IMR-90 (cell line): ENCODE results near the gene CWC27. TPM values are rescaled to one million over a fixed set of nuclear protein-coding genes. Genes with fewer than 3 reads are reported as not detected.

Experiments used
- ATAC-seq: fragments of 200-7000 bp; cut with Tn5 transposase; 2 replicates; pipeline ENCODE4 v1.9.1; 2020; ENCODE audit warnings: low read depth, mild to moderate bottlenecking, moderate library complexity
- BruUV-seq: library from RNA; stranded (reverse); fragments of 400-500 nt; replicated peaks from 2 replicates; lab custom pipeline; 2021; lab: Mats Ljungman, UMichigan
- CTCF ChIA-PET: fragments of 300-600 bp; formaldehyde crosslinking; extraction: SDS; loops from one replicate; lab custom pipeline; 2021; ENCODE audit warnings: antibody characterized with exemption; lab: Yijun Ruan, JAX
- POLR2A ChIA-PET: fragments of 300-600 bp; sonication (Branson Sonifier 250); formaldehyde crosslinking; loops from one replicate; lab custom pipeline; 2022; ENCODE audit warnings: antibody characterized with exemption; ENCODE audit not compliant: unreplicated experiment; lab: Charles Lee
- DNase-seq: peaks from one replicate; pipeline ENCODE4 v3.0.0; 2013
- H2AFZ ChIP-seq: replicated peaks from 2 replicates; pipeline ENCODE3; 2013; ENCODE audit warnings: low read length, mild to moderate bottlenecking; ENCODE audit not compliant: poor library complexity
- H2AK5ac ChIP-seq: 2 replicates; pipeline ENCODE4 v1.6.1; 2013; ENCODE audit warnings: low read depth, low read length, inconsistent platforms
- H2AK9ac ChIP-seq: replicated peaks from 2 replicates; pipeline ENCODE3; 2013; ENCODE audit warnings: mild to moderate bottlenecking, low read depth, low read length, moderate library complexity; ENCODE audit not compliant: poor library complexity
- H2BK120ac ChIP-seq: 2 replicates; pipeline ENCODE4 v1.6.1; 2013; ENCODE audit warnings: low read depth, low read length, inconsistent platforms
- H2BK15ac ChIP-seq: 3 replicates; pipeline ENCODE4 v1.6.1; 2013; ENCODE audit warnings: low read depth, low read length, inconsistent platforms
- H2BK20ac ChIP-seq: 2 replicates; pipeline ENCODE4 v1.6.1; 2013; ENCODE audit warnings: low read depth, mild to moderate bottlenecking, inconsistent platforms, low read length, moderate library complexity
- H2BK5ac ChIP-seq: 2 replicates; pipeline ENCODE4 v1.6.1; 2013; ENCODE audit warnings: mild to moderate bottlenecking, low read depth, low read length, inconsistent platforms; ENCODE audit not compliant: poor library complexity, severe bottlenecking
- H3K14ac ChIP-seq: replicated peaks from 2 replicates; pipeline ENCODE4 v1.6.1; 2013; ENCODE audit warnings: low read depth, low read length, inconsistent platforms
- H3K18ac ChIP-seq: 2 replicates; pipeline ENCODE4 v1.6.1; 2013; ENCODE audit warnings: low read depth, low read length, control low read depth
- H3K23ac ChIP-seq: 2 replicates; pipeline ENCODE4 v1.6.1; 2013; ENCODE audit warnings: low read depth, low read length, inconsistent platforms
- H3K27ac ChIP-seq: 2 replicates; pipeline ENCODE4 v1.5.1; 2013; ENCODE audit warnings: mild to moderate bottlenecking, control low read depth, low read length; ENCODE audit not compliant: insufficient read depth
- H3K27me3 ChIP-seq: 2 replicates; pipeline ENCODE4 v1.6.1; 2013; ENCODE audit warnings: low read length; ENCODE audit not compliant: control insufficient read depth, insufficient read depth
- H3K36me3 ChIP-seq: 2 replicates; pipeline ENCODE4 v1.6.1; 2013; ENCODE audit warnings: low read length, mixed read lengths; ENCODE audit not compliant: control insufficient read depth, insufficient read depth
- H3K4ac ChIP-seq: 2 replicates; pipeline ENCODE4 v1.6.1; 2013; ENCODE audit warnings: low read depth, low read length, inconsistent platforms
- H3K4me1 ChIP-seq: 2 replicates; pipeline ENCODE4 v1.6.1; 2013; ENCODE audit warnings: low read length, mixed read lengths; ENCODE audit not compliant: control insufficient read depth, insufficient read depth
- H3K4me2 ChIP-seq: 2 replicates; pipeline ENCODE4 v1.6.1; 2013; ENCODE audit warnings: low read depth, mild to moderate bottlenecking, control low read depth, low read length, moderate library complexity
- H3K4me3 ChIP-seq: 2 replicates; pipeline ENCODE4 v1.5.1; 2013; ENCODE audit warnings: low read depth, mild to moderate bottlenecking, control low read depth, low read length, moderate library complexity; ENCODE audit not compliant: insufficient read depth
- H3K56ac ChIP-seq: 2 replicates; pipeline ENCODE4 v1.6.1; 2013; ENCODE audit warnings: low read length, inconsistent platforms; ENCODE audit not compliant: insufficient read depth; ENCODE audit errors: extremely low read depth
- H3K79me1 ChIP-seq, 2 experiments: 2 replicates each; pipeline ENCODE4 v1.6.1; 2013; ENCODE audit warnings: low read length in 2 of 2, inconsistent platforms in 1 of 2, low read depth in 1 of 2
- H3K9ac ChIP-seq: 2 replicates; pipeline ENCODE4 v1.6.1; 2013; ENCODE audit warnings: low read depth, low read length, control low read depth
- H3K9me1 ChIP-seq: 2 replicates; pipeline ENCODE4 v1.6.1; 2013; ENCODE audit warnings: low read length, inconsistent platforms; ENCODE audit not compliant: insufficient read depth
- H3K9me3 ChIP-seq: 2 replicates; pipeline ENCODE4 v1.6.1; 2013; ENCODE audit warnings: low read length; ENCODE audit not compliant: control insufficient read depth, insufficient read depth
- H4K20me1 ChIP-seq: 2 replicates; pipeline ENCODE4 v1.6.1; 2013; ENCODE audit warnings: low read length, inconsistent platforms; ENCODE audit not compliant: insufficient read depth
- H4K5ac ChIP-seq: 2 replicates; pipeline ENCODE4 v1.6.1; 2013; ENCODE audit warnings: mild to moderate bottlenecking, low read depth, low read length, control low read depth
- H4K8ac ChIP-seq, 2 experiments: 2 replicates each; pipeline ENCODE4 v1.6.1; 2013; ENCODE audit warnings: low read depth in 2 of 2, low read length in 2 of 2, control low read depth in 1 of 2, inconsistent platforms in 1 of 2
- H4K91ac ChIP-seq: 2 replicates; pipeline ENCODE4 v1.6.1; 2013; ENCODE audit warnings: low read depth, low read length, inconsistent platforms; ENCODE audit not compliant: insufficient read depth
- CHD1 ChIP-seq: IDR thresholded peaks from 2 replicates; pipeline ENCODE4 v1.6.1; 2012; ENCODE audit warnings: low read depth, low read length, improper control_type of control experiment
- MAFK ChIP-seq: IDR thresholded peaks from 2 replicates; pipeline ENCODE4 v1.6.1; 2012; ENCODE audit warnings: low read depth, low read length, improper control_type of control experiment
- MAZ ChIP-seq: IDR thresholded peaks from 2 replicates; pipeline ENCODE4 v1.6.1; 2012; ENCODE audit warnings: low read depth, mild to moderate bottlenecking, low read length, improper control_type of control experiment, moderate library complexity, borderline replicate concordance
- RAD21 ChIP-seq: IDR thresholded peaks from 2 replicates; pipeline ENCODE4 v1.6.1; 2012; ENCODE audit warnings: low read length, improper control_type of control experiment
- WGBS, 2 experiments: methylation state at CpG; one replicate each; pipeline versions ENCODE4 v1.1.5 to v1.1.7; 2013; ENCODE audit warnings: missing lambda C conversion rate in 2 of 2; ENCODE audit not compliant: insufficient read length in 1 of 2; ENCODE audit errors: extremely low coverage in 2 of 2; 5-methylcytosine and 5-hydroxymethylcytosine counted together
- dilution Hi-C: fragments of 300-500 bp; cut with HindIII; formaldehyde crosslinking; loops from one replicate; pipeline ENCODE4 v1.14.3; 2018; ENCODE audit warnings: low sequenced_read_pairs; ENCODE audit not compliant: unreplicated experiment
- in situ Hi-C: fragments of 300-500 bp; cut with MboI; formaldehyde crosslinking; loops from 3 replicates; pipeline ENCODE4 v1.14.3; 2019; ENCODE audit warnings: low sequenced_read_pairs, inconsistent platforms, mixed read lengths
- intact Hi-C: fragments of 100-400 bp; cut with micrococcal nuclease; formaldehyde crosslinking; loops from 2 replicates; pipeline ENCODE4 v1.10.0; 2022
- polyA plus RNA-seq, 3 experiments: library from polyadenylated mRNA; depleted of rRNA; stranded (reverse); fragments of >200 nt; gene quantifications; 2 replicates each; pipeline ENCODE4 v1.2.3, GENCODE V29; 2012; ENCODE audit warnings: low replicate concordance in 1 of 3
- total RNA-seq: library from RNA; depleted of rRNA; stranded (reverse); fragments of >200 nt; gene quantifications from 2 replicates; pipeline ENCODE4 v1.2.3, GENCODE V29; 2012

Gene CWC27
- total and polyA plus RNA-seq, 2 of the 4 experiments (the other 2 are of a cell fraction), result 13.3 to 17.1 TPM

- no peak overlapping the region for H4K91ac ChIP-seq
- no peaks in the 10 kb centered on the region for H3K79me1 ChIP-seq
- no peak overlapping the region for H2AK5ac ChIP-seq
- no peak overlapping the region for H3K23ac ChIP-seq
- H3K4ac ChIP-seq, result no peak overlapping the region
- no peak for ATAC-seq
- in situ Hi-C loops (no loop called here), intact Hi-C loops (loop anchor here (10.0 kb wide), 1 partner anchor 55 kb away; no protein-coding TSS in a partner anchor), dilution Hi-C loops (no loop called here)
- WGBS, 2 experiments, result no CpG with 5 or more reads among the region's 1 CpG
- no peak overlapping the region for H3K4me2 ChIP-seq
- no peaks in the 10 kb centered on the region for H3K9me1 ChIP-seq
- no peak overlapping the region for H3K14ac ChIP-seq
- BruUV-seq, result no TSS peak
- no peak overlapping the region for H3K56ac ChIP-seq
- no peak overlapping the region for H3K9ac ChIP-seq
- H2BK120ac ChIP-seq, result no peak overlapping the region
- H3K36me3 ChIP-seq, result peaks cover 1% of the 10 kb centered on the region; the same call in 1 of the 2 replicates
- no peaks in the 10 kb centered on the region for H3K27me3 ChIP-seq
- H3K9me3 ChIP-seq, result no peaks in the 10 kb centered on the region
- CTCF ChIA-PET, result no interaction called here
- TF ChIP-seq RAD21 (no peak), MAFK (no peak), MAZ (no peak), CHD1 (no peak)
- no peak overlapping the region for H3K4me3 ChIP-seq
- no peak overlapping the region for H2BK20ac ChIP-seq
- no peaks in the 10 kb centered on the region for H4K20me1 ChIP-seq
- no peak overlapping the region for H3K27ac ChIP-seq
- POLR2A ChIA-PET, result no interaction called here
- 0 out of 2 replicates have a peak, but pooled peaks cover 3% of the 10 kb centered on the region for H3K4me1 ChIP-seq
- DNase-seq, result no peak
- H2BK15ac ChIP-seq, result no peak overlapping the region
- H4K8ac ChIP-seq, result no peak overlapping the region
- no peak overlapping the region for H2AK9ac ChIP-seq
- H2BK5ac ChIP-seq, result no peak overlapping the region
- H4K5ac ChIP-seq, result no peak overlapping the region
- no peak overlapping the region for H3K18ac ChIP-seq
- no peak overlapping the region for H2AFZ ChIP-seq
Measured at GRCh38 chr5:64929833-64930232, 161.1 kb downstream of the CWC27 start.
